Endothelial cell of umbilical vein (primary cell): ENCODE data around the gene KCNJ4. TPM values are rescaled to one million over a fixed set of nuclear protein-coding genes. Genes with fewer than 3 reads are reported as not detected.

Experiments used
- BruUV-seq: library from RNA; stranded (reverse); fragments of 400-500 nt; replicated peaks from 2 replicates; lab custom pipeline; 2021; lab: Mats Ljungman, UMichigan
- CTCF ChIA-PET: fragments of 300-600, 350-600 bp; sonication (Branson Sonifier 250); formaldehyde crosslinking; loops from one replicate; lab custom pipeline; 2021; ENCODE audit warnings: antibody characterized with exemption, inconsistent platforms; lab: Charles Lee
- POLR2A ChIA-PET: fragments of 300-600, 350-600 bp; sonication (Branson Sonifier 250); formaldehyde crosslinking; loops from one replicate; lab custom pipeline; 2021; ENCODE audit warnings: antibody characterized with exemption, inconsistent platforms; lab: Charles Lee
- DNase-seq: peaks from one replicate; pipeline ENCODE4 v3.0.0-alpha.2; 2011; ENCODE audit warnings: low read depth, low spot score
- FAIRE-seq: peaks from 2 replicates; lab custom pipeline; 2011; peaks lifted over from hg19 to GRCh38; lab: Jason Lieb, UNC
- H2AFZ ChIP-seq: 2 replicates; pipeline ENCODE4 v1.6.0; 2012; ENCODE audit warnings: low read depth, low read length, control low read depth, inconsistent platforms
- H3K27ac ChIP-seq: 2 replicates; pipeline ENCODE4 v1.5.1; 2011; ENCODE audit warnings: low read depth, mild to moderate bottlenecking, control low read depth, low read length, moderate library complexity; ENCODE audit not compliant: insufficient read depth
- H3K27me3 ChIP-seq, 2 experiments: 2 replicates each; pipeline versions ENCODE4 v1.6.0 to v1.6.1; 2011; ENCODE audit warnings: low read length in 2 of 2, mixed read lengths in 1 of 2; ENCODE audit not compliant: control insufficient read depth in 2 of 2, insufficient read depth in 2 of 2
- H3K36me3 ChIP-seq, 2 experiments: 2 replicates in 1 of 2; 3 replicates in 1 of 2; pipeline ENCODE4 v1.5.1; 2011; ENCODE audit warnings: low read length in 2 of 2, mild to moderate bottlenecking in 1 of 2, moderate library complexity in 1 of 2; ENCODE audit not compliant: control insufficient read depth in 2 of 2, insufficient read depth in 2 of 2; ENCODE audit errors: extremely low read depth in 1 of 2
- H3K4me1 ChIP-seq: 3 replicates; pipeline ENCODE4 v1.5.1; 2011; ENCODE audit warnings: mild to moderate bottlenecking, low read length; ENCODE audit not compliant: control insufficient read depth, insufficient read depth; ENCODE audit errors: extremely low read depth
- H3K4me2 ChIP-seq: 2 replicates; pipeline ENCODE4 v1.6.1; 2011; ENCODE audit warnings: low read length, control low read depth, mixed read lengths; ENCODE audit not compliant: insufficient read depth
- H3K4me3 ChIP-seq, 3 experiments: fragments of 200-600 bp in 1 of 3; sonication (generic), shearing (Covaris generic) in 1 of 3; replicated peaks in 1 of 3; 2 replicates each; pipeline ENCODE4 v1.5.1; 2011 to 2016; ENCODE audit warnings: control low read depth in 3 of 3, low read length in 3 of 3, mild to moderate bottlenecking in 2 of 3, inconsistent platforms in 1 of 3, low read depth in 1 of 3, moderate library complexity in 1 of 3; ENCODE audit not compliant: insufficient read depth in 1 of 3
- H3K79me2 ChIP-seq: 2 replicates; pipeline ENCODE4 v1.6.0; 2012; ENCODE audit warnings: low read length, inconsistent platforms; ENCODE audit not compliant: control insufficient read depth, insufficient read depth
- H3K9ac ChIP-seq: replicated peaks from 2 replicates; pipeline ENCODE3; 2011; ENCODE audit warnings: low read length, control low read depth; ENCODE audit not compliant: insufficient read depth; ENCODE audit errors: extremely low read depth
- H3K9me1 ChIP-seq: replicated peaks from 3 replicates; pipeline ENCODE4 v1.6.0; 2011; ENCODE audit warnings: mild to moderate bottlenecking, low read length; ENCODE audit not compliant: control insufficient read depth, insufficient read depth; ENCODE audit errors: extremely low read depth
- H3K9me3 ChIP-seq: replicated peaks from 2 replicates; pipeline ENCODE4 v1.5.1; 2012; ENCODE audit warnings: low read length, inconsistent platforms; ENCODE audit not compliant: control insufficient read depth, insufficient read depth
- H4K20me1 ChIP-seq: replicated peaks from 2 replicates; pipeline ENCODE3; 2011; ENCODE audit warnings: mild to moderate bottlenecking, low read length; ENCODE audit not compliant: control insufficient read depth, insufficient read depth; ENCODE audit errors: extremely low read depth
- CTCF ChIP-seq, 2 donors: IDR thresholded peaks; 1 replicate in 1 of 2; 2 replicates in 1 of 2; pipeline ENCODE4 v1.5.1; 2011; ENCODE audit warnings: low read length in 2 of 2, mild to moderate bottlenecking in 2 of 2, moderate library complexity in 2 of 2, control low read depth in 1 of 2, inconsistent platforms in 1 of 2, low read depth in 1 of 2; ENCODE audit not compliant: insufficient read depth in 1 of 2; ENCODE audit errors: extremely low read depth in 1 of 2
- EZH2 ChIP-seq: IDR thresholded peaks from 2 replicates; pipeline ENCODE4 v1.6.1; 2012; ENCODE audit warnings: borderline replicate concordance, low read depth, mild to moderate bottlenecking, moderate library complexity, low read length, inconsistent platforms; ENCODE audit not compliant: severe bottlenecking
- FOS ChIP-seq: IDR thresholded peaks from 2 replicates; pipeline ENCODE4 v1.6.1; 2011; ENCODE audit warnings: mild to moderate bottlenecking, low read length, moderate library complexity, borderline replicate concordance; ENCODE audit not compliant: insufficient read depth
- GATA2 ChIP-seq: IDR thresholded peaks from 2 replicates; pipeline ENCODE4 v1.7.0; 2011; ENCODE audit warnings: low read depth, mild to moderate bottlenecking, moderate library complexity, mixed read lengths, low read length; ENCODE audit not compliant: insufficient read length, insufficient read depth
- JUN ChIP-seq: IDR thresholded peaks from 2 replicates; pipeline ENCODE4 v1.6.1; 2011; ENCODE audit warnings: borderline replicate concordance, low read depth; ENCODE audit not compliant: insufficient read length, insufficient read depth
- MAX ChIP-seq: IDR thresholded peaks from 2 replicates; pipeline ENCODE4 v1.6.1; 2011; ENCODE audit not compliant: insufficient read depth, insufficient read length
- MYC ChIP-seq: IDR thresholded peaks from one replicate; pipeline ENCODE4 v1.6.1; 2011; ENCODE audit warnings: mild to moderate bottlenecking, low read depth, low read length
- POLR2A ChIP-seq: IDR thresholded peaks from 2 replicates; pipeline ENCODE4 v1.6.1; 2012; ENCODE audit warnings: low read depth, mild to moderate bottlenecking, control low read depth, low read length
- POLR2AphosphoS5 ChIP-seq: IDR thresholded peaks from 2 replicates; pipeline ENCODE4 v1.6.1; 2012; ENCODE audit warnings: low read depth, mild to moderate bottlenecking, control low read depth, low read length, moderate library complexity; ENCODE audit not compliant: insufficient read depth
- dilution Hi-C: fragments of 300-500 bp; cut with MboI; formaldehyde crosslinking; loops from one replicate; pipeline ENCODE4 v1.15.0; 2019; ENCODE audit warnings: low sequenced_read_pairs; ENCODE audit not compliant: extremely low pct_ligation_motif_present
- intact Hi-C: fragments of 100-400 bp; cut with micrococcal nuclease; formaldehyde crosslinking; loops from one replicate; pipeline ENCODE4 v1.10.0; 2022
- polyA plus RNA-seq, 4 experiments: library from polyadenylated mRNA; depleted of rRNA in 3 of 4; stranded (reverse) in 3 of 4; unstranded in 1 of 4; fragments of >200 nt; gene quantifications; 2 replicates each; pipeline versions ENCODE4 v1.2.1 to v1.2.3, GENCODE V29; 2011 to 2012; ENCODE audit warnings: missing spikeins in 1 of 4
- total RNA-seq: library from RNA; stranded (reverse); gene quantifications from 2 replicates; pipeline ENCODE4 v1.2.3, GENCODE V29; 2021

KCNJ4 gene
- total and polyA plus RNA-seq, 2 donors (not counting 3 experiments of a cell fraction or from before 2014, with no cell fraction given), result not detected

- Histone ChIP-seq H3K9me3 (no peaks in the 10 kb centered on the region), H3K4me3 (no peak overlapping the region), H3K27ac (no peak overlapping the region), H3K4me2 (no peak overlapping the region), H3K4me1 (no peaks in the 10 kb centered on the region), H3K36me3 (no peaks in the 10 kb centered on the region), H3K9ac (no peak overlapping the region), H4K20me1 (no peaks in the 10 kb centered on the region), H2AFZ (no peak overlapping the region), H3K9me1 (no peaks in the 10 kb centered on the region), H3K79me2 (no peaks in the 10 kb centered on the region), H3K27me3 (peaks cover 42 to 46% of the 10 kb centered on the region in 2 experiments)
- BruUV-seq, result no TSS peak
- CTCF ChIA-PET, result interaction anchor here (0.9 to 2.1 kb wide), 5 partner anchors 8 to 401 kb away, joined by 3 to 7 read pairs (median 4); no protein-coding TSS in a partner anchor
- FAIRE-seq (no peak), DNase-seq (no peak)
- intact Hi-C loops, result no loop called here
- POLR2A ChIA-PET, result no interaction called here
- dilution Hi-C loops, result no loop called here
- TF ChIP-seq GATA2 (no peak), POLR2A (no peak), MYC (no peak), JUN (no peak), POLR2AphosphoS5 (no peak), FOS (no peak), EZH2 (no peak), CTCF (IDR thresholded peaks at IDR 0.05; ENCODE audit: extremely low read depth in 1 of 2, insufficient read depth in 1 of 2, low read depth in 1 of 2, low read length in 2 of 2) (no peak), MAX (no peak)
Observed at GRCh38 chr22:38453066-38453672, 1.8 kb downstream of the KCNJ4 start.
